C4-2B (cell line): ENCODE data around the gene LAMTOR4.
A peak's percentile ranks its signal among the peaks of the same experiment; 100 is the strongest.

ENCODE experiments used
- H3K27ac ChIP-seq: fragments of 450-650 bp; 2 replicates; pipeline ENCODE4 v1.5.1; 2017
- CTCF ChIP-seq: fragments of 450-650 bp; conservative IDR thresholded peaks from 2 replicates; pipeline ENCODE4 v1.5.1; 2017; ENCODE audit warnings: mild to moderate bottlenecking
- ZFX ChIP-seq: fragments of 450-650 bp; IDR thresholded peaks from 2 replicates; pipeline ENCODE4 v1.6.1; 2017

LAMTOR4 gene

GRCh38 chr7:100106633-100107032 lies 42.1 kb upstream of the LAMTOR4 start:
- no peak for TF ChIP-seq ZFX
- TF ChIP-seq CTCF: no peak
- H3K27ac ChIP-seq: no peak overlapping the region

GRCh38 chr7:100107125-100107737 lies 41.5 kb upstream of the LAMTOR4 start:
- TF ChIP-seq ZFX: no peak
- TF ChIP-seq CTCF: no peak
- H3K27ac ChIP-seq: no peak overlapping the region

- TF ChIP-seq CTCF (no peak), ZFX (no peak)
- H3K27ac ChIP-seq: peak overlapping the region; percentile 7; the same call in 1 of the 2 replicates
Observed at GRCh38 chr7:100107890-100108289, 40.8 kb upstream of the LAMTOR4 start.

GRCh38 chr7:100109521-100110163 lies 39.1 kb upstream of the LAMTOR4 start:
- H3K27ac ChIP-seq: no peak overlapping the region
- TF ChIP-seq CTCF: no peak
- no peak for TF ChIP-seq ZFX

GRCh38 chr7:100111156-100111555 lies 37.6 kb upstream of the LAMTOR4 start:
- no peak overlapping the region for H3K27ac ChIP-seq
- TF ChIP-seq CTCF (no peak), ZFX (no peak)

- TF ChIP-seq ZFX (no peak), CTCF (no peak)
- no peak overlapping the region for H3K27ac ChIP-seq
Observed at GRCh38 chr7:100111914-100112313, 36.8 kb upstream of the LAMTOR4 start.

GRCh38 chr7:100115026-100115425 lies 33.7 kb upstream of the LAMTOR4 start:
- no peak overlapping the region for H3K27ac ChIP-seq
- TF ChIP-seq CTCF (no peak), ZFX (no peak)
